ENCODE measurements around the gene ABLIM2.

GRCh38 chr4:8207314-8207713 is 48.7 kb upstream of the ABLIM2 start:
- TF ChIP-seq POLR2AphosphoS5 (IDR thresholded peaks at IDR 0.05; ENCODE audit: low read depth): peak; percentile 42; the same call in 1 of the 2 replicates
- no peak for TF ChIP-seq CTCF (IDR thresholded peaks at IDR 0.05; ENCODE audit: insufficient read depth, low read length)
- no peak for TF ChIP-seq REST (IDR thresholded peaks at IDR 0.05; ENCODE audit: insufficient replicate concordance, low read depth)
- no peak for TF ChIP-seq GABPA (IDR thresholded peaks at IDR 0.05; ENCODE audit: low read depth)
- no peak for TF ChIP-seq SPI1 (IDR thresholded peaks at IDR 0.05; ENCODE audit: borderline replicate concordance, low read depth)
